Activated CD8-positive, alpha-beta memory T cell treated with anti-CD3 and anti-CD28 coated beads, Interleukin-2, amount 50 U/mL, for 24 hours (primary cell): ENCODE results near the gene AGBL4.

ENCODE experiments used
- DNase-seq: peaks from one replicate; pipeline ENCODE4 v3.0.0-alpha.2; 2020; ENCODE audit errors: extremely low read depth

The AGBL4 gene

GRCh38 chr1:49185450-49185980 is 838.2 kb downstream of the AGBL4 start:
- no peak for DNase-seq

GRCh38 chr1:49183489-49183888 is 840.3 kb downstream of the AGBL4 start:
- no peak for DNase-seq

- no peak for DNase-seq
Observed at GRCh38 chr1:49181033-49181432, 842.7 kb downstream of the AGBL4 start.

- no peak for DNase-seq
Observed at GRCh38 chr1:49171941-49172593, 851.7 kb downstream of the AGBL4 start.

- no peak for DNase-seq
Observed at GRCh38 chr1:49166031-49166430, 857.7 kb downstream of the AGBL4 start.

- no peak for DNase-seq
Observed at GRCh38 chr1:49163031-49163430, 860.7 kb downstream of the AGBL4 start.

- no peak for DNase-seq
Observed at GRCh38 chr1:49160677-49161076, 863.1 kb downstream of the AGBL4 start.

GRCh38 chr1:49136738-49137251 is 887.0 kb downstream of the AGBL4 start:
- no peak for DNase-seq

GRCh38 chr1:49125746-49126145 is 898.0 kb downstream of the AGBL4 start:
- DNase-seq, result no peak

- no peak for DNase-seq
Observed at GRCh38 chr1:49111931-49112330, 911.8 kb downstream of the AGBL4 start.

GRCh38 chr1:49106445-49106844 is 917.3 kb downstream of the AGBL4 start:
- DNase-seq, result no peak

GRCh38 chr1:49104575-49104974 is 919.2 kb downstream of the AGBL4 start:
- DNase-seq, result no peak

- no peak for DNase-seq
Observed at GRCh38 chr1:49102752-49103151, 921.0 kb downstream of the AGBL4 start.

GRCh38 chr1:49098866-49099265 is 924.9 kb downstream of the AGBL4 start:
- no peak for DNase-seq

GRCh38 chr1:49086327-49086726 is 937.4 kb downstream of the AGBL4 start:
- no peak for DNase-seq

- no peak for DNase-seq
Observed at GRCh38 chr1:49085079-49085478, 938.7 kb downstream of the AGBL4 start.

- DNase-seq, result no peak
Observed at GRCh38 chr1:49060766-49061165, 963.0 kb downstream of the AGBL4 start.

GRCh38 chr1:49059087-49059486 is 964.7 kb downstream of the AGBL4 start:
- no peak for DNase-seq

- DNase-seq, result no peak
Observed at GRCh38 chr1:49052102-49052501, 971.7 kb downstream of the AGBL4 start.

GRCh38 chr1:49051647-49052046 is 972.1 kb downstream of the AGBL4 start:
- no peak for DNase-seq

GRCh38 chr1:49050041-49050440 is 973.7 kb downstream of the AGBL4 start:
- no peak for DNase-seq

- DNase-seq, result no peak
Observed at GRCh38 chr1:49048188-49048587, 975.6 kb downstream of the AGBL4 start.

GRCh38 chr1:49046305-49046704 is 977.4 kb downstream of the AGBL4 start:
- DNase-seq, result no peak

GRCh38 chr1:49045371-49045770 is 978.4 kb downstream of the AGBL4 start:
- DNase-seq, result no peak
